CD4-positive, alpha-beta T cell (primary cell): ENCODE measurements around the gene FFAR1. TPM values are rescaled to one million over a fixed set of nuclear protein-coding genes. Genes with fewer than 3 reads are reported as not detected.

ENCODE experiments used
- ATAC-seq: fragments of 200-7000 bp; cut with Tn5 transposase; one replicate; pipeline ENCODE4 v1.10.0; 2022; ENCODE audit warnings: mild to moderate bottlenecking; ENCODE audit not compliant: poor library complexity
- CTCF ChIA-PET: fragments of 350-600 bp; sonication (Branson Sonifier 250); formaldehyde crosslinking; loops from one replicate; lab custom pipeline; 2021; ENCODE audit warnings: antibody characterized with exemption, inconsistent platforms; lab: Charles Lee
- POLR2A ChIA-PET: fragments of 350-600 bp; sonication (Branson Sonifier 250); formaldehyde crosslinking; loops from one replicate; lab custom pipeline; 2021; ENCODE audit warnings: antibody characterized with exemption, inconsistent platforms; lab: Charles Lee
- DNase-seq, 14 experiments: peaks; one replicate each; pipeline ENCODE4 v3.0.0-alpha.2; 2013 to 2020; ENCODE audit warnings: mixed read lengths in 2 of 14
- H3K27ac ChIP-seq, 2 donors: one replicate each; pipeline versions ENCODE4 v1.5.1 to v1.7.0; 2013; ENCODE audit warnings: low read length in 2 of 2, low read depth in 1 of 2, mild to moderate bottlenecking in 1 of 2
- H3K27me3 ChIP-seq, 2 experiments: 1 replicate in 1 of 2; 2 replicates in 1 of 2; pipeline versions ENCODE4 v1.6.1 to v1.7.0; 2013; ENCODE audit warnings: low read length in 2 of 2, control low read depth in 1 of 2, mild to moderate bottlenecking in 1 of 2, moderate library complexity in 1 of 2; ENCODE audit not compliant: insufficient read depth in 2 of 2, control insufficient read depth in 1 of 2
- H3K36me3 ChIP-seq: one replicate; pipeline ENCODE4 v1.6.1; 2013; ENCODE audit warnings: low read length, control low read depth; ENCODE audit not compliant: insufficient read depth
- H3K4me1 ChIP-seq: one replicate; pipeline ENCODE4 v1.6.1; 2013; ENCODE audit warnings: low read length, control low read depth; ENCODE audit not compliant: insufficient read depth
- H3K4me3 ChIP-seq: one replicate; pipeline ENCODE4 v1.5.1; 2013; ENCODE audit warnings: mild to moderate bottlenecking, low read length, moderate library complexity
- H3K9me3 ChIP-seq, 2 experiments: 1 replicate in 1 of 2; 2 replicates in 1 of 2; pipeline versions ENCODE4 v1.6.1 to v1.7.0; 2013; ENCODE audit warnings: low read length in 2 of 2, mild to moderate bottlenecking in 2 of 2, control low read depth in 1 of 2, moderate library complexity in 1 of 2; ENCODE audit not compliant: control insufficient read depth in 1 of 2, insufficient read depth in 1 of 2
- H3K27ac Mint-ChIP-seq: one replicate; pipeline ENCODE4 v1.8.0; 2020; ENCODE audit warnings: mixed read lengths
- H3K27me3 Mint-ChIP-seq: one replicate; pipeline ENCODE4 v1.8.0; 2021; ENCODE audit warnings: mixed read lengths
- H3K36me3 Mint-ChIP-seq: one replicate; pipeline ENCODE4 v1.8.0; 2021; ENCODE audit warnings: low read depth, mixed read lengths
- H3K4me1 Mint-ChIP-seq: one replicate; pipeline ENCODE4 v1.8.0; 2021; ENCODE audit warnings: low read depth, mixed read lengths
- H3K4me3 Mint-ChIP-seq: one replicate; pipeline ENCODE4 v1.8.0; 2020; ENCODE audit warnings: mild to moderate bottlenecking, mixed read lengths
- H3K9me3 Mint-ChIP-seq: one replicate; pipeline ENCODE4 v1.8.0; 2020; ENCODE audit warnings: mixed read lengths
- CTCF ChIP-seq: fragments of 200-600 bp; IDR thresholded peaks from one replicate; pipeline ENCODE4 v1.8.0; 2022; ENCODE audit warnings: antibody characterized with exemption, mild to moderate bottlenecking
- intact Hi-C, 2 experiments: fragments of 100-400 bp; cut with DNase I in 1 of 2; cut with micrococcal nuclease in 1 of 2; formaldehyde crosslinking; loops; one replicate each; pipeline versions ENCODE4 v1.15.1 to v1.9.0; 2023 to 2025; cut with DNase I, micrococcal nuclease
- total RNA-seq, 174 experiments: library from RNA in 2 of 174; stranded (reverse) in 2 of 174; gene quantifications; one replicate each; pipeline ENCODE4 v1.2.3 and lab custom pipeline; 2021 to 2026

FFAR1 gene
- total RNA-seq, 2 experiments from 2014 or later: not detected

- no peak for ATAC-seq
- no peak overlapping the region for H3K27ac Mint-ChIP-seq
- no peaks in the 10 kb centered on the region for H3K9me3 ChIP-seq
- no peaks in the 10 kb centered on the region for H3K9me3 Mint-ChIP-seq
- no peaks in the 10 kb centered on the region for H3K36me3 Mint-ChIP-seq
- no peaks in the 10 kb centered on the region for H3K27me3 ChIP-seq
- peaks cover 5% of the 10 kb centered on the region for H3K27me3 Mint-ChIP-seq
- peaks cover 6% of the 10 kb centered on the region for H3K4me1 ChIP-seq
- intact Hi-C loops: no loop called here
- POLR2A ChIA-PET: no interaction called here
- no peaks in the 10 kb centered on the region for H3K36me3 ChIP-seq
- peaks cover 9% of the 10 kb centered on the region for H3K4me1 Mint-ChIP-seq
- TF ChIP-seq CTCF: no peak
- no peak overlapping the region for H3K27ac ChIP-seq
- CTCF ChIA-PET: no interaction called here
- no peak overlapping the region for H3K4me3 Mint-ChIP-seq
- no peak for DNase-seq
- H3K4me3 ChIP-seq: no peak overlapping the region
Observed at GRCh38 chr19:35360880-35361420, 13.2 kb downstream of the FFAR1 start.

DNA sequence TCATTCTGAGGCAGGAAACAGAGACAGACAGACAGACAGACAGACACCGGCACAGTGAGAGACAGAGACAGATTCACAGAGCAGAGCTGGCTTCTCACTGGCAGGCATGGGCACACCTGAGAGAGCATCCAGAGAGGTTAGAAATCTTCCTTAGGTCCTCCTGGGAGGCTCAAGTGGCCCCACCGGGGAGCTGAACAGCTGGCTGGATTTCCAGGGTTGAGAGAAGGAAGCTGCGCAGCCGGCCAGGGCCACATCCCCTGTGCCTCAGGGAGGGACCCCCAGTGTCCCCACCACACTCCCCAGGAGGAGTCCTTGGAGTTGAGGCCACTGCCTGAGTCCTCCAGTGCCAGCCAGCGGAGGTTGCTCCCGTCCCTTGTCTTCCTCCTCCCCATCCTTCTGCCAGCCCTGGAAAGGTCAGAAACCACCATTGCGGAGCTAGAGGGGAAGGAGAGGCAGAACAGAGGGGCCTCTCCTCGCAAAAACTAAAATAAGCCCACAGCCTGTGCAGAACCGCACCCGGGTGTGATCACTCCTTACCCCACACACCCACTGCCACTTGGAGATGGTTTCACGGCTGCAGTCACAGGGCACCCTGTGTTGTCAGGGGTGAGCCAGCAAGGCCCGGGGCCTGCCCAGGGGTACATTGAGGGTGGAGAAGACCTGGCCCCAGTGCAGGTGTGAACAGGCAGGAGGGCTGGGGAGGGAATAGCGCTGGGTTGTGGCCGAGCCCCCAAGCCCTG, 14.7 kb downstream of the FFAR1 start:
- H3K9me3 ChIP-seq: no peaks in the 10 kb centered on the region
- peaks cover 9% of the 10 kb centered on the region for H3K4me1 Mint-ChIP-seq
- H3K36me3 ChIP-seq: no peaks in the 10 kb centered on the region
- no peak for TF ChIP-seq CTCF
- H3K27ac Mint-ChIP-seq: no peak overlapping the region
- no peak overlapping the region for H3K4me3 ChIP-seq
- H3K9me3 Mint-ChIP-seq: no peaks in the 10 kb centered on the region
- H3K27ac ChIP-seq: no peak overlapping the region
- peaks cover 5% of the 10 kb centered on the region for H3K27me3 Mint-ChIP-seq
- no peaks in the 10 kb centered on the region for H3K36me3 Mint-ChIP-seq
- no peaks in the 10 kb centered on the region for H3K27me3 ChIP-seq
- intact Hi-C loops: no loop called here
- ChIA-PET POLR2A (no interaction called here), CTCF (no interaction called here)
- ATAC-seq: no peak
- DNase-seq: no peak
- peaks cover 6% of the 10 kb centered on the region for H3K4me1 ChIP-seq
- no peak overlapping the region for H3K4me3 Mint-ChIP-seq

DNA sequence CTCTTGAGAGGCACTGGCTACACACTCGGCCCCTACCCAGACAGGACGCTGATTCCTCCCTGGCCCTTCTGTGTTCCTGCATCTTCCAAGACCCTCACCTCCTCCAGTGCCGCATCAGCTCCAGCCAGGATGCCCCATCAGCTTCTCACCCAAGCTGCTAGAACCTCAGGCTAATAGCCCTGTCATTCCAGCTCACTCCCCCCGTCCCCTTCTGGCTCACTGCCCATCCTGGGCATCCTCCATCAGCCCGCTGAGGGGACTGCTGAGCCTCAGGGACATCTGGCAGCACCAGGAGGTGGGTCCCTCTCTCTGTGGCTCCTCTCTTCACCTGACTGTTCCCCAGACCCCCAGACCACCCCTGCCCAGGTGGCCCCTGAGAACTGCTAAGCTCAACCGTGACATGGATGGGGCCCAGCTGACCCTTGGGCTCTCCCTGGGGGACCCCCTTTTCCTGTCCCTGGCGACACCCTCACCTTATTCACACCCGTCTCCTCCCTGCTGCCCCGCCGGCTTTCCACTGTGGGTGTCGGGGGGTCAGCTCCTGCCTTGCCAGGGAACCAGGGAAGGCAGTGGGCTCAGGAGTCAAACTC, 15.4 kb downstream of the FFAR1 start:
- Mint-ChIP-seq H3K27me3 (peaks cover 3% of the 10 kb centered on the region), H3K9me3 (no peaks in the 10 kb centered on the region)

More for the DNA sequence above, 15.4 kb downstream of the FFAR1 start:
- DNase-seq (no peak), ATAC-seq (no peak)
- Mint-ChIP-seq H3K4me3 (no peak overlapping the region), H3K36me3 (no peaks in the 10 kb centered on the region), H3K4me1 (peaks cover 3% of the 10 kb centered on the region), H3K27ac (no peak overlapping the region)
- Histone ChIP-seq H3K27ac (no peak overlapping the region), H3K4me1 (peaks cover 3% of the 10 kb centered on the region), H3K9me3 (no peaks in the 10 kb centered on the region), H3K36me3 (no peaks in the 10 kb centered on the region), H3K4me3 (no peak overlapping the region), H3K27me3 (no peaks in the 10 kb centered on the region)
- POLR2A ChIA-PET: interaction anchor here (0.7 kb wide), 1 partner anchor 313 kb away, joined by 3 read pairs; no protein-coding TSS in a partner anchor
- CTCF ChIA-PET: no interaction called here
- intact Hi-C loops: no loop called here
- no peak for TF ChIP-seq CTCF
